ENCODE data around the gene RALY.

- TF ChIP-seq POLR2AphosphoS5 (IDR thresholded peaks at IDR 0.05; ENCODE audit: insufficient read depth in 1 of 2, low read depth in 1 of 2) (no peak), CTCF (IDR thresholded peaks at IDR 0.05) (no peak)
These were observed 42.5 kb upstream of the RALY start for GRCh38 chr20:33951171-33951570.
